ENCODE data around the gene PTPRN2.

DNA sequence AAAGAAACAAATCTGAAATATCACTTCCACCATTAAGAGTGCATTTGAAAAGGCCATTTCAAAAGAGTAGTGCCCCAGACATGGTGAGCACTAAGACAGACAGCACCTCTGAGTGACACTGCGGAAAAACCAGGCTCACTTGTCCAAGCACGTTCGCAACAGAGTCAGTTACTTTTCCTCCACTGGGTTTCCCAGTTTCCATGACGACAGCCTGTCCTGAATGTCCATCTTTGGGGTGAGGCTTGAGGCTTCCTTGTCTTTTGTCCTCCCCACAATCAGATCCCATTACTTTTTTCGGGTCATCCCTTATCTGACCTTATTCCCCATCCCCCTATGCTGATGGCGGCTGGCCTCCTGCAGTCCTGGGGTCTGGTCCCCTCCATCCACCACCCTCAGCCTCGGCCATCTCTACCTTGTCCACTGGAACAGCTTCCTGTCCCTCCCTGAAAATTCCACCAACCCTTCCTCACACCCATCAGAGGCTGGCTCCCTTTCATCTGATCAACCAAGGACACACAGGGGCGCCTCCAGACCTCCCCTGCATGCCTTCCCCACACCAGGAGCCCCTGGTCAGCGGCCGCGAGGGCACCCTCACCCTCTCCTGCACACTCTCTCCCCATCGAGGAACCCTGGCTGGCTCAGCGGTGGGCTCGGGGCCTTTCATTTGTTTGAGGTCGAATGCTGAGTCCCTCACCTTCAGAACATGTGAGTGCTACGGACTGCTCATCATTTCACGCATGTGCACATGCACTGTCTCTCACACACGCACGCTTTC lies 887.2 kb downstream of the PTPRN2 start:
- TF ChIP-seq, protein P1, sequence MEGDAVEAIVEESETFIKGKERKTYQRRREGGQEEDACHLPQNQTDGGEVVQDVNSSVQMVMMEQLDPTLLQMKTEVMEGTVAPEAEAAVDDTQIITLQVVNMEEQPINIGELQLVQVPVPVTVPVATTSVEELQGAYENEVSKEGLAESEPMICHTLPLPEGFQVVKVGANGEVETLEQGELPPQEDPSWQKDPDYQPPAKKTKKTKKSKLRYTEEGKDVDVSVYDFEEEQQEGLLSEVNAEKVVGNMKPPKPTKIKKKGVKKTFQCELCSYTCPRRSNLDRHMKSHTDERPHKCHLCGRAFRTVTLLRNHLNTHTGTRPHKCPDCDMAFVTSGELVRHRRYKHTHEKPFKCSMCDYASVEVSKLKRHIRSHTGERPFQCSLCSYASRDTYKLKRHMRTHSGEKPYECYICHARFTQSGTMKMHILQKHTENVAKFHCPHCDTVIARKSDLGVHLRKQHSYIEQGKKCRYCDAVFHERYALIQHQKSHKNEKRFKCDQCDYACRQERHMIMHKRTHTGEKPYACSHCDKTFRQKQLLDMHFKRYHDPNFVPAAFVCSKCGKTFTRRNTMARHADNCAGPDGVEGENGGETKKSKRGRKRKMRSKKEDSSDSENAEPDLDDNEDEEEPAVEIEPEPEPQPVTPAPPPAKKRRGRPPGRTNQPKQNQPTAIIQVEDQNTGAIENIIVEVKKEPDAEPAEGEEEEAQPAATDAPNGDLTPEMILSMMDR (IDR thresholded peaks at IDR 0.05): no peak
- no peak for TF ChIP-seq POLR2A (IDR thresholded peaks at IDR 0.05)

Data from sigmoid colon (tissue), 3 donors.